H9 (cell line): ENCODE data around the gene ERFE. TPM values are rescaled to one million over a fixed set of nuclear protein-coding genes. Genes with fewer than 3 reads are reported as not detected.

Experiments
- DNase-seq: peaks from one replicate; pipeline ENCODE4 v3.0.0-alpha.2; 2017
- H2AFZ ChIP-seq: one replicate; pipeline ENCODE4 v1.6.1; 2013; ENCODE audit warnings: mild to moderate bottlenecking, low read length, control low read depth, moderate library complexity
- H2AK5ac ChIP-seq: 2 replicates; pipeline ENCODE4 v1.6.1; 2013; ENCODE audit warnings: low read length, control low read depth, mixed read lengths; ENCODE audit not compliant: insufficient read length
- H2BK120ac ChIP-seq: one replicate; pipeline ENCODE4 v1.6.1; 2013; ENCODE audit warnings: low read depth, mild to moderate bottlenecking, low read length, control low read depth, inconsistent platforms; ENCODE audit not compliant: poor library complexity, severe bottlenecking
- H2BK12ac ChIP-seq: 2 replicates; pipeline ENCODE4 v1.6.1; 2013; ENCODE audit warnings: low read length, control low read depth, mixed read lengths, low read depth; ENCODE audit not compliant: insufficient read length
- H2BK15ac ChIP-seq: 2 replicates; pipeline ENCODE4 v1.6.1; 2013; ENCODE audit warnings: low read depth, low read length, control low read depth
- H2BK20ac ChIP-seq: one replicate; pipeline ENCODE4 v1.6.1; 2013; ENCODE audit warnings: low read depth, mild to moderate bottlenecking, low read length, control low read depth, inconsistent platforms; ENCODE audit not compliant: poor library complexity, severe bottlenecking
- H2BK5ac ChIP-seq: 2 replicates; pipeline ENCODE4 v1.6.1; 2013; ENCODE audit warnings: low read length, control low read depth, mixed read lengths; ENCODE audit not compliant: insufficient read length
- H3K14ac ChIP-seq: 2 replicates; pipeline ENCODE4 v1.6.1; 2013; ENCODE audit warnings: low read length, control low read depth; ENCODE audit not compliant: insufficient read depth
- H3K18ac ChIP-seq: 2 replicates; pipeline ENCODE4 v1.6.1; 2013; ENCODE audit warnings: low read depth, mild to moderate bottlenecking, mixed read lengths, low read length, control low read depth; ENCODE audit not compliant: insufficient read length
- H3K23ac ChIP-seq: 2 replicates; pipeline ENCODE4 v1.6.1; 2013; ENCODE audit warnings: low read length, control low read depth, mixed read lengths, low read depth; ENCODE audit not compliant: insufficient read length
- H3K23me2 ChIP-seq: 2 replicates; pipeline ENCODE4 v1.6.1; 2013; ENCODE audit warnings: low read depth, mild to moderate bottlenecking, mixed read lengths, low read length, control low read depth; ENCODE audit not compliant: insufficient read length, poor library complexity, severe bottlenecking
- H3K27ac ChIP-seq: 2 replicates; pipeline ENCODE4 v1.5.1; 2013; ENCODE audit warnings: low read length, control low read depth, mixed read lengths, low read depth; ENCODE audit not compliant: insufficient read length
- H3K27me3 ChIP-seq: 2 replicates; pipeline ENCODE4 v1.6.1; 2013; ENCODE audit warnings: low read length, control low read depth, inconsistent platforms; ENCODE audit not compliant: insufficient read depth
- H3K4ac ChIP-seq: 2 replicates; pipeline ENCODE4 v1.6.1; 2013; ENCODE audit warnings: low read depth, mild to moderate bottlenecking, control low read depth, inconsistent platforms, low read length, moderate library complexity
- H3K4me1 ChIP-seq: 2 replicates; pipeline ENCODE4 v1.6.1; 2013; ENCODE audit warnings: low read length, control low read depth, inconsistent platforms; ENCODE audit not compliant: insufficient read depth
- H3K4me2 ChIP-seq: 2 replicates; pipeline ENCODE4 v1.6.1; 2013; ENCODE audit warnings: low read length, control low read depth, mixed read lengths; ENCODE audit not compliant: insufficient read length, insufficient read depth
- H3K56ac ChIP-seq: 2 replicates; pipeline ENCODE4 v1.6.1; 2013; ENCODE audit warnings: low read depth, mild to moderate bottlenecking, mixed read lengths, low read length, control low read depth; ENCODE audit not compliant: insufficient read length
- H3K79me1 ChIP-seq: 2 replicates; pipeline ENCODE4 v1.6.1; 2013; ENCODE audit warnings: low read depth, mild to moderate bottlenecking, moderate library complexity, low read length, control low read depth, inconsistent platforms; ENCODE audit not compliant: insufficient read depth, poor library complexity, severe bottlenecking
- H3K79me2 ChIP-seq: 2 replicates; pipeline ENCODE4 v1.6.1; 2013; ENCODE audit warnings: low read length, control low read depth, inconsistent platforms; ENCODE audit not compliant: insufficient read depth
- H3K9ac ChIP-seq: 2 replicates; pipeline ENCODE4 v1.6.1; 2013; ENCODE audit warnings: low read length, control low read depth, mixed read lengths; ENCODE audit not compliant: insufficient read length; ENCODE audit errors: extremely low read depth
- H3K9me3 ChIP-seq: one replicate; pipeline ENCODE4 v1.6.1; 2013; ENCODE audit warnings: low read depth, low read length, inconsistent platforms; ENCODE audit not compliant: control insufficient read depth
- H3T11ph ChIP-seq: one replicate; pipeline ENCODE4 v1.6.1; 2013; ENCODE audit warnings: mild to moderate bottlenecking, low read length, control low read depth, inconsistent platforms
- H4K20me1 ChIP-seq: one replicate; pipeline ENCODE4 v1.6.1; 2013; ENCODE audit not compliant: control insufficient read depth, insufficient read length, insufficient read depth
- H4K5ac ChIP-seq: 2 replicates; pipeline ENCODE4 v1.6.1; 2013; ENCODE audit warnings: low read depth, mild to moderate bottlenecking, mixed read lengths, low read length, control low read depth; ENCODE audit not compliant: insufficient read length
- H4K8ac ChIP-seq: replicated peaks from 2 replicates; pipeline ENCODE4 v1.6.1; 2013; ENCODE audit warnings: low read length, control low read depth, mixed read lengths, low read depth; ENCODE audit not compliant: insufficient read length
- H4K91ac ChIP-seq: 2 replicates; pipeline ENCODE4 v1.6.1; 2013; ENCODE audit warnings: low read depth, mild to moderate bottlenecking, moderate library complexity, mixed read lengths, low read length, control low read depth; ENCODE audit not compliant: insufficient read length
- H3K27ac Mint-ChIP-seq, 3 experiments: 2 replicates in 2 of 3; 3 replicates in 1 of 3; pipeline ENCODE4 v1.8.0; 2020 to 2021; ENCODE audit warnings: mixed read lengths in 3 of 3, mild to moderate bottlenecking in 1 of 3, moderate library complexity in 1 of 3
- H3K27me3 Mint-ChIP-seq: 2 replicates; pipeline ENCODE4 v1.8.0; 2021; ENCODE audit warnings: low read depth, mild to moderate bottlenecking, moderate library complexity, mixed read lengths
- H3K36me3 Mint-ChIP-seq, 3 experiments: 2 replicates in 2 of 3; 3 replicates in 1 of 3; pipeline ENCODE4 v1.8.0; 2020 to 2021; ENCODE audit warnings: low read depth in 3 of 3, mixed read lengths in 3 of 3; ENCODE audit not compliant: insufficient read depth in 1 of 3
- H3K4me1 Mint-ChIP-seq, 2 experiments: 2 replicates each; pipeline ENCODE4 v1.8.0; 2020; ENCODE audit warnings: mixed read lengths in 2 of 2
- H3K4me3 Mint-ChIP-seq, 2 experiments: 2 replicates in 1 of 2; 3 replicates in 1 of 2; pipeline ENCODE4 v1.8.0; 2020 to 2021; ENCODE audit warnings: mild to moderate bottlenecking in 2 of 2, mixed read lengths in 2 of 2, moderate library complexity in 1 of 2
- H3K9me3 Mint-ChIP-seq, 2 experiments: 2 replicates in 1 of 2; 3 replicates in 1 of 2; pipeline ENCODE4 v1.8.0; 2020; ENCODE audit warnings: mild to moderate bottlenecking in 2 of 2, mixed read lengths in 2 of 2, moderate library complexity in 1 of 2
- CTCF ChIP-seq: fragments of 200-600 bp; sonication (generic); conservative IDR thresholded peaks from 3 replicates; pipeline ENCODE4 v1.8.0; 2021; ENCODE audit warnings: antibody characterized with exemption, mild to moderate bottlenecking
- WGBS: extraction: QIAGEN DNeasy Blood & Tissue Kit; methylation state at CpG from one replicate; pipeline ENCODE4 v1.1.7; 2013; ENCODE audit warnings: missing lambda C conversion rate, low lambda C conversion rate, mixed read lengths; ENCODE audit not compliant: insufficient read length; ENCODE audit errors: extremely low coverage; 5-methylcytosine and 5-hydroxymethylcytosine counted together
- total RNA-seq: library from RNA; stranded (reverse); gene quantifications from 2 replicates; pipeline ENCODE4 v1.2.1, GENCODE V29; 2021

ERFE gene
- total RNA-seq, 1 experiment from 2014 or later: 2.1 TPM

- no peak overlapping the region for H2BK12ac ChIP-seq
- no peaks in the 10 kb centered on the region for H3K9me3 Mint-ChIP-seq
These were observed 12.9 kb upstream of the ERFE start for GRCh38 chr2:238145851-238146250.

More at GRCh38 chr2:238145851-238146250, 12.9 kb upstream of the ERFE start:
- no peak overlapping the region for H2AFZ ChIP-seq
- Mint-ChIP-seq H3K27me3 (no peaks in the 10 kb centered on the region; the same call in 1 of the 2 replicates), H3K4me1 (no peaks in the 10 kb centered on the region), H3K27ac (no peak overlapping the region), H3K4me3 (no peak overlapping the region), H3K36me3 (no peaks in the 10 kb centered on the region)
- H3K56ac ChIP-seq: no peak overlapping the region
- no peak for TF ChIP-seq CTCF
- no peak overlapping the region for H3T11ph ChIP-seq
- no peaks in the 10 kb centered on the region for H3K23me2 ChIP-seq
- H4K20me1 ChIP-seq: peaks cover 2% of the 10 kb centered on the region
- no peak overlapping the region for H3K4me2 ChIP-seq
- no peak overlapping the region for H3K14ac ChIP-seq
- H3K9ac ChIP-seq: no peak overlapping the region
- H3K27ac ChIP-seq: no peak overlapping the region
- H3K4ac ChIP-seq: no peak overlapping the region
- no peaks in the 10 kb centered on the region for H3K9me3 ChIP-seq
- H3K27me3 ChIP-seq: no peaks in the 10 kb centered on the region
- H2BK5ac ChIP-seq: no peak overlapping the region
- no peak overlapping the region for H4K91ac ChIP-seq
- H2AK5ac ChIP-seq: no peak overlapping the region
- no peak overlapping the region for H4K8ac ChIP-seq
- no peak for DNase-seq
- H3K23ac ChIP-seq: no peak overlapping the region
- no peaks in the 10 kb centered on the region for H3K79me1 ChIP-seq
- no peak overlapping the region for H2BK15ac ChIP-seq
- WGBS: no CpG with 5 or more reads among the region's 12 CpGs
- H4K5ac ChIP-seq: no peak overlapping the region
- no peaks in the 10 kb centered on the region for H3K4me1 ChIP-seq
- no peak overlapping the region for H3K18ac ChIP-seq
- no peaks in the 10 kb centered on the region for H3K79me2 ChIP-seq
- no peak overlapping the region for H2BK20ac ChIP-seq
- no peak overlapping the region for H2BK120ac ChIP-seq
